ENCODE measurements around the gene TBK1. TPM values are rescaled to one million over a fixed set of nuclear protein-coding genes. Genes with fewer than 3 reads are reported as not detected.

The TBK1 gene
- total and polyA plus RNA-seq, 10 of the 15 experiments (the other 5 are each of a cell fraction or from before 2014, with no cell fraction given) = 13.4 to 49.3 (median 37.7) TPM

GRCh38 chr12:64451687-64452558 is at the start of gene TBK1 (continued):
- TF ChIP-seq USF1 (IDR thresholded peaks at IDR 0.05; ENCODE audit: borderline replicate concordance, extremely low read length, insufficient read depth, low read depth, low read length) (peak; percentile 97), MAX (IDR thresholded peaks at IDR 0.05; ENCODE audit: low read depth, low read length) (peak; percentile 95), CUX1 (IDR thresholded peaks at IDR 0.05; ENCODE audit: insufficient replicate concordance, low read depth, low read length) (no peak), MXI1 (IDR thresholded peaks at IDR 0.05; ENCODE audit: low read depth, low read length) (peak; percentile 38; the same call in 1 of the 2 replicates), POLR2A (IDR thresholded peaks at IDR 0.05; ENCODE audit: low read depth, low read length) (peak; percentile 83), SP1 (IDR thresholded peaks at IDR 0.05; ENCODE audit: low read depth, low read length) (no peak), NFXL1 (IDR thresholded peaks at IDR 0.05; ENCODE audit: borderline replicate concordance) (peak; percentile 77; the same call in 1 of the 2 replicates), TAF1 (IDR thresholded peaks at IDR 0.05; ENCODE audit: borderline replicate concordance, low read depth, low read length) (peak; percentile 57), HCFC1 (IDR thresholded peaks at IDR 0.05; ENCODE audit: low read length) (0 out of 2 replicates have a peak, but pooled peaks have one; percentile 35)

Data from GM12878 (cell line).